T-helper 9 cell (primary cell): ENCODE measurements around the gene CCNH.

Experiments used
- DNase-seq: peaks from one replicate; pipeline ENCODE4 v3.0.0-alpha.2; 2020

The CCNH gene

GRCh38 chr5:87354496-87354895, 58.2 kb downstream of the CCNH start:
- DNase-seq, result no peak

- DNase-seq, result no peak
Measured at GRCh38 chr5:87347841-87348240, 64.9 kb downstream of the CCNH start.

GRCh38 chr5:87347272-87347671, 65.5 kb downstream of the CCNH start:
- DNase-seq, result no peak
